Forelimb muscle (tissue), 1 donor: ENCODE data around the gene PARD3. TPM values are rescaled to one million over a fixed set of nuclear protein-coding genes. Genes with fewer than 3 reads are reported as not detected.
"Not testable (repeated sequence)": the region's sequence is repeated elsewhere in the genome, so short reads cannot be mapped to it uniquely, and the experiment has no call there.

Source experiments
- DNase-seq: peaks from one replicate; pipeline ENCODE4 v3.0.0-alpha.2; 2013; ENCODE audit warnings: low read depth
- polyA plus RNA-seq: library from polyadenylated mRNA; unstranded; fragments of 120-200 nt; gene quantifications from one replicate; pipeline ENCODE4 v1.2.1, GENCODE V29; 2013; ENCODE audit not compliant: insufficient read length

The PARD3 gene
- polyA plus RNA-seq, 1 donor: 40.0 TPM

GRCh38 chr10:34766811-34767494 lies 48.1 kb downstream of the PARD3 start:
- no peak for DNase-seq

GRCh38 chr10:34766266-34766600 lies 48.9 kb downstream of the PARD3 start:
- no peak for DNase-seq

- DNase-seq: no peak
Observed at GRCh38 chr10:34764472-34764946, 50.6 kb downstream of the PARD3 start.

- no peak for DNase-seq
Observed at GRCh38 chr10:34762603-34763299, 52.3 kb downstream of the PARD3 start.

GRCh38 chr10:34762156-34762555 lies 52.9 kb downstream of the PARD3 start:
- no peak for DNase-seq

- no peak for DNase-seq
Observed at GRCh38 chr10:34761453-34761852, 53.6 kb downstream of the PARD3 start.

- DNase-seq: no peak
Observed at GRCh38 chr10:34760606-34761005, 54.5 kb downstream of the PARD3 start.

- no peak for DNase-seq
Observed at GRCh38 chr10:34759837-34760215, 55.3 kb downstream of the PARD3 start.

GRCh38 chr10:34759161-34759836 lies 55.8 kb downstream of the PARD3 start:
- no peak for DNase-seq

GRCh38 chr10:34758447-34758996 lies 56.6 kb downstream of the PARD3 start:
- no peak for DNase-seq

GRCh38 chr10:34757933-34758332 lies 57.2 kb downstream of the PARD3 start:
- DNase-seq: no peak

- DNase-seq: not testable (repeated sequence)
Observed at GRCh38 chr10:34757181-34757580, 57.9 kb downstream of the PARD3 start.

GRCh38 chr10:34756584-34756983 lies 58.5 kb downstream of the PARD3 start:
- no peak for DNase-seq

- DNase-seq: no peak
Observed at GRCh38 chr10:34753014-34753757, 61.9 kb downstream of the PARD3 start.

GRCh38 chr10:34751272-34751671 lies 63.8 kb downstream of the PARD3 start:
- DNase-seq: no peak

GRCh38 chr10:34750795-34751194 lies 64.3 kb downstream of the PARD3 start:
- DNase-seq: not testable (repeated sequence)

GRCh38 chr10:34748767-34749166 lies 66.3 kb downstream of the PARD3 start:
- no peak for DNase-seq

GRCh38 chr10:34748357-34748756 lies 66.7 kb downstream of the PARD3 start:
- DNase-seq: no peak

GRCh38 chr10:34746094-34746493 lies 69.0 kb downstream of the PARD3 start:
- no peak for DNase-seq

- DNase-seq: no peak
Observed at GRCh38 chr10:34745244-34745643, 69.9 kb downstream of the PARD3 start.

- no peak for DNase-seq
Observed at GRCh38 chr10:34744590-34744989, 70.5 kb downstream of the PARD3 start.

GRCh38 chr10:34743814-34744213 lies 71.3 kb downstream of the PARD3 start:
- DNase-seq: no peak
